Liver (tissue), 9 donors: ENCODE measurements around the gene WEE1. TPM values are rescaled to one million over a fixed set of nuclear protein-coding genes. Genes with fewer than 3 reads are reported as not detected.

ENCODE experiments used
- DNase-seq: peaks from one replicate; pipeline ENCODE4 v3.0.0-alpha.2; 2017; ENCODE audit warnings: low spot score
- H3K27ac ChIP-seq, 2 donors: one replicate each; pipeline ENCODE4 v1.7.0; 2013; ENCODE audit warnings: inconsistent platforms in 2 of 2, low read length in 2 of 2, control low read depth in 1 of 2, low read depth in 1 of 2, mild to moderate bottlenecking in 1 of 2
- H3K27me3 ChIP-seq, 4 donors: one replicate each; pipeline versions ENCODE4 v1.6.1 to v1.7.0; 2013; ENCODE audit warnings: low read length in 3 of 4, inconsistent platforms in 1 of 4, mild to moderate bottlenecking in 1 of 4, moderate library complexity in 1 of 4; ENCODE audit not compliant: control insufficient read depth in 4 of 4, insufficient read depth in 4 of 4
- H3K36me3 ChIP-seq, 4 donors: one replicate each; pipeline versions ENCODE4 v1.6.1 to v1.7.0; 2013; ENCODE audit warnings: low read length in 3 of 4, mild to moderate bottlenecking in 3 of 4, low read depth in 1 of 4, moderate library complexity in 1 of 4; ENCODE audit not compliant: control insufficient read depth in 4 of 4, insufficient read depth in 3 of 4
- H3K4me1 ChIP-seq, 4 donors: one replicate each; pipeline versions ENCODE4 v1.6.1 to v1.7.0; 2013; ENCODE audit warnings: low read length in 3 of 4, mild to moderate bottlenecking in 3 of 4, moderate library complexity in 1 of 4; ENCODE audit not compliant: control insufficient read depth in 4 of 4, insufficient read depth in 4 of 4
- H3K4me3 ChIP-seq, 3 donors: one replicate each; pipeline versions ENCODE4 v1.6.1 to v1.7.0; 2013; ENCODE audit warnings: low read length in 3 of 3, control low read depth in 1 of 3, low read depth in 1 of 3, mild to moderate bottlenecking in 1 of 3
- H3K9ac ChIP-seq, 2 donors: one replicate each; pipeline ENCODE4 v1.7.0; 2013; ENCODE audit warnings: low read length in 2 of 2, mild to moderate bottlenecking in 2 of 2, moderate library complexity in 2 of 2, control low read depth in 1 of 2, low read depth in 1 of 2
- H3K9me3 ChIP-seq, 4 donors: one replicate each; pipeline versions ENCODE4 v1.6.1 to v1.7.0; 2013; ENCODE audit warnings: low read length in 3 of 4; ENCODE audit not compliant: control insufficient read depth in 4 of 4
- EGR1 ChIP-seq, 2 donors: IDR thresholded peaks; 2 replicates each; pipeline ENCODE4 v1.6.1; 2016 to 2018; ENCODE audit warnings: antibody characterized with exemption in 2 of 2, low read depth in 2 of 2
- FOXA1 ChIP-seq: IDR thresholded peaks from 2 replicates; pipeline ENCODE4 v1.6.1; 2016; ENCODE audit warnings: antibody characterized with exemption
- FOXA2 ChIP-seq: IDR thresholded peaks from 2 replicates; pipeline ENCODE4 v1.6.1; 2016; ENCODE audit warnings: antibody characterized with exemption
- GABPA ChIP-seq, 2 donors: IDR thresholded peaks in 1 of 2; conservative IDR thresholded peaks in 1 of 2; 2 replicates each; pipeline ENCODE4 v1.6.1; 2016; ENCODE audit warnings: antibody characterized with exemption in 2 of 2, mild to moderate bottlenecking in 1 of 2, moderate library complexity in 1 of 2
- HNF4A ChIP-seq, 2 donors: conservative IDR thresholded peaks; 2 replicates each; pipeline ENCODE4 v1.6.1; 2016; ENCODE audit warnings: antibody characterized with exemption in 2 of 2, mild to moderate bottlenecking in 2 of 2
- HNF4G ChIP-seq: IDR thresholded peaks from 2 replicates; pipeline ENCODE4 v1.6.1; 2016; ENCODE audit warnings: antibody characterized with exemption
- JUND ChIP-seq, 2 donors: IDR thresholded peaks; 2 replicates each; pipeline ENCODE4 v1.6.1; 2016; ENCODE audit warnings: antibody characterized with exemption in 2 of 2
- NR2F2 ChIP-seq: IDR thresholded peaks from 2 replicates; pipeline ENCODE4 v1.6.1; 2016; ENCODE audit warnings: antibody characterized with exemption
- REST ChIP-seq: IDR thresholded peaks from 2 replicates; pipeline ENCODE4 v1.6.1; 2016; ENCODE audit warnings: antibody characterized with exemption, mild to moderate bottlenecking
- RXRA ChIP-seq, 2 donors: IDR thresholded peaks; 2 replicates each; pipeline ENCODE4 v1.6.1; 2017 to 2018; ENCODE audit warnings: antibody characterized with exemption in 2 of 2, mild to moderate bottlenecking in 1 of 2
- SP1 ChIP-seq: IDR thresholded peaks from 2 replicates; pipeline ENCODE4 v1.6.1; 2018; ENCODE audit warnings: antibody characterized with exemption, mild to moderate bottlenecking
- YY1 ChIP-seq: IDR thresholded peaks from 2 replicates; pipeline ENCODE4 v1.6.1; 2016; ENCODE audit warnings: antibody characterized with exemption, mild to moderate bottlenecking
- WGBS: extraction: QIAGEN DNeasy Blood & Tissue Kit; methylation state at CpG from one replicate; pipeline ENCODE4 v1.1.7; 2013; 5-methylcytosine and 5-hydroxymethylcytosine counted together
- polyA plus RNA-seq, 2 donors: library from polyadenylated mRNA; stranded (reverse) in 1 of 2; unstranded in 1 of 2; fragments of 200-250 nt in 1 of 2; fragments of >200 nt in 1 of 2; fragmentation: Nextera tagmentation in 1 of 2; extraction: Ambion mirVana in 1 of 2; gene quantifications; one replicate each; pipeline versions ENCODE4 v1.2.1 to v1.2.3, GENCODE V29; 2013 to 2015
- total RNA-seq, 2 donors: library from RNA; depleted of rRNA; stranded (reverse); fragments of >200 nt; gene quantifications; one replicate each; pipeline ENCODE4 v1.2.3, GENCODE V29; 2014
- TF ChIP-seq, protein P1 (sequence below): IDR thresholded peaks from 2 replicates; pipeline ENCODE4 v1.6.1; 2016; ENCODE audit warnings: antibody characterized with exemption
- TF ChIP-seq, protein P2 (sequence below): IDR thresholded peaks from 2 replicates; pipeline ENCODE4 v1.6.1; 2016; ENCODE audit warnings: antibody characterized with exemption
- donor health status: healthy.
- donor health status: healthy.
- donor health status: healthy.
- donor health status: healthy.
- donor health status: healthy.

Gene WEE1
- total and polyA plus RNA-seq, 4 donors: 3.5 to 39.6 (median 7.1) TPM

DNA sequence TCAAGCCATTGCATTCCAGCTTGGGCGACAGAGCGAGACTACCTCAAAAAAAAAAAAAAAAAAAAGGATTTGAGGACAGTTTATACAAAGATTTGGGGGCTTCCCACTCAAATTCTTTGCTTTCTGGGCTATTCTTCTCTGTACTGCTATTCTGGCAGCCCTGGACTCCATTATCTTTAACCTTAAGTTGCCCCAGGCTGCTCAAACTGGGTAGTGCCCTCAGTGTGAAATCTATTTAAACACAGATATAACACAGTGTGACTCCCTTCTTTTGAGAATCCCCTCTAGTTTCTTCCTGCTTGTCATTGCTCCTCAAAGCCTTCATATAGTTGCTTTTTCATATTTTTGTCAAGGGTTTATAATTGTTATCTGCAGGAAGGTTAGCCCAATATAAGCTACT, 49.5 kb upstream of the WEE1 start (continued):
- no peak for TF ChIP-seq REST
- TF ChIP-seq HNF4A (conservative IDR thresholded peaks at IDR 0.05): no peak
- TF ChIP-seq NR2F2: no peak
- TF ChIP-seq RXRA (IDR thresholded peaks at IDR 0.05): no peak
- TF ChIP-seq FOXA1: no peak
- TF ChIP-seq YY1: no peak
- TF ChIP-seq HNF4G: no peak
- TF ChIP-seq JUND (IDR thresholded peaks at IDR 0.05): no peak
- TF ChIP-seq GABPA (IDR thresholded peaks at IDR 0.05 in 1 of 2, conservative IDR thresholded peaks at IDR 0.05 in 1 of 2): no peak
- TF ChIP-seq EGR1 (IDR thresholded peaks at IDR 0.05; ENCODE audit: low read depth in 2 of 2): no peak
- TF ChIP-seq SP1: no peak
- TF ChIP-seq, protein P1, sequence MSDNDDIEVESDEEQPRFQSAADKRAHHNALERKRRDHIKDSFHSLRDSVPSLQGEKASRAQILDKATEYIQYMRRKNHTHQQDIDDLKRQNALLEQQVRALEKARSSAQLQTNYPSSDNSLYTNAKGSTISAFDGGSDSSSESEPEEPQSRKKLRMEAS: no peak

GRCh38 chr11:9525116-9525515, 48.4 kb upstream of the WEE1 start:
- H3K27ac ChIP-seq: no peak overlapping the region
- peaks cover 0 to 8% (median 6%) of the 10 kb centered on the region in 4 donors for H3K36me3 ChIP-seq
- H3K4me1 ChIP-seq: peaks cover 0 to 2% (median 0%) of the 10 kb centered on the region in 4 donors
- H3K4me3 ChIP-seq: no peak overlapping the region
- TF ChIP-seq, protein P2, sequence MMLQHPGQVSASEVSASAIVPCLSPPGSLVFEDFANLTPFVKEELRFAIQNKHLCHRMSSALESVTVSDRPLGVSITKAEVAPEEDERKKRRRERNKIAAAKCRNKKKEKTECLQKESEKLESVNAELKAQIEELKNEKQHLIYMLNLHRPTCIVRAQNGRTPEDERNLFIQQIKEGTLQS: no peak
- TF ChIP-seq, protein P1: no peak
- no peak for TF ChIP-seq FOXA2
- TF ChIP-seq REST: no peak
- no peak for TF ChIP-seq HNF4G
- TF ChIP-seq SP1: no peak
- no peak for TF ChIP-seq JUND (IDR thresholded peaks at IDR 0.05)
- WGBS: 90% methylated on average over 3 of the region's 3 CpGs
- no peaks in the 10 kb centered on the region for H3K9me3 ChIP-seq
- no peak overlapping the region for H3K9ac ChIP-seq
- H3K27me3 ChIP-seq: no peaks in the 10 kb centered on the region
- DNase-seq: no peak
